Renal cortex interstitium (tissue), 11 donors: ENCODE results near the gene ANAPC13. TPM values are rescaled to one million over a fixed set of nuclear protein-coding genes. Genes with fewer than 3 reads are reported as not detected.
A peak's percentile ranks its signal among the peaks of the same experiment; 100 is the strongest.

Source experiments
- DNase-seq, 11 donors: peaks; one replicate each; pipeline ENCODE4 v3.0.0-alpha.2; 2013; ENCODE audit warnings: low read depth in 9 of 11, low spot score in 4 of 11; ENCODE audit errors: extremely low read depth in 1 of 11
- polyA plus RNA-seq, 3 donors: library from polyadenylated mRNA; unstranded; fragments of 120-200 nt; gene quantifications; one replicate each; pipeline ENCODE4 v1.2.1, GENCODE V29; 2013; ENCODE audit not compliant: insufficient read length in 3 of 3

ANAPC13 gene
- polyA plus RNA-seq, 3 donors, result 107 to 150 (median 114) TPM

DNA sequence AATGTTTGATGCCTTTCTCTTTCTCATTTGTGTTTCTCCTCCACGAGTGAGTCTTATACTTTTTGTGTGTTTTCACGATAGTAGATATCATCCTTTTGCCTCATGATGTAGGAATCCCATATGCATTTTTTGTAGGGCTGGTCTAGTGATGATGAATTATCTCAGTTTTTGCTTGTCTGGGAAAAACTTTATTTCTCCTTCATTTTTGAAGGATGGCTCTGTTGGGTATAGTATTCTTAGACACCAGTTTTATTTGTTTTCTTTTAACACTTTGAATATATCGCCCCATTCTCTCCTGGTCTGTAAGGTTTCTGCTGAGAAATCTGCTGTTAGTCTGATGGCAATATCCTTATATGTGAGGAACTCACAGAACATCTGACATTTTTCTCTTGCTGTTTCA, 18.3 kb upstream of the ANAPC13 start:
- DNase-seq, result no peak

DNA sequence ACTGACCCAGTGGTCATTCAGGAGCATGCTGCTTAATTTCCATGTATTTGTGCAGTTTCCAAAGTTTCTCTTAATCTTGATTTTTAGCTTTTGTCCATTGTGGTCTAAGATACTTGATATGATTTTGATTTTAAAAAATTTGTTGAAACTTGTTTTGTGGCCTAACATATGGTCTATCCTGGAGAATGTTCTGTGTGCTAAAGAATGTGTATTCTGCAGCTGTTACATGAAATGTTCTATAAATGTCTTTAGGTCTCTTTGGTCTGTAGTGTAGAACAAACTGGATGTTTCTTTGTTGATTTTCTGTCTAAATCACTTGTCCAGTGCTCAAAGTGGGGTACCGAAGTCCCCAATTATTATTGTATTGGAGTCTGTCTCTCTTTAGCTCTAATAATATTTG, 17.5 kb upstream of the ANAPC13 start:
- no peak for DNase-seq

DNA sequence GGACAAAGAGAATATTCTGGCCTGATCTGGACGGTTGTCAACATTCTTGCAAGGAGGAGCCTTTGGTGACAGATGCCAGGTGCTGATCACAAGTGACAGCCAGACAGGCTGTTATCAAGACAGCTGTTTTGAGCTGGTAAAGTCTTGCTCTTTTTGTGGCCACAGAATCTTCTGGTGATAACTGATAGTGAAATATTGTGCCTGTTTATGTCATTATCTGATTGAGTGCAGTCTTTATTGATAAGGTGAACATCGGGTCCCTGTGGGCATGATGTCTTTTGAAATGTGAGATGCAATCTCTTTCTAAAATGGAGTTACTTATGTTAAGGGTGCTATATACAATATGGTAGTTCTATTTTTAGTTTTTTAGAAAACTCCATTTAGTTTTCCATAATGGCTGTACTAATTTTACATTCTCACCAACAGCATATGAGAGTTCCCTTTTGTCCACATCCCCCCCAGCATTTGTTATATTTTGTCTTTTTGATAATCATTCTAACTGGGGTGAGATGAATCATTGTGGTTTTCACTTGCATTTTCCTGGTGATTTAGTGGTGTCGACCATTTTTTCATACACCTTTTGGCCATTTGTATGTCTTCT, 10.8 kb upstream of the ANAPC13 start:
- DNase-seq, result no peak

DNA sequence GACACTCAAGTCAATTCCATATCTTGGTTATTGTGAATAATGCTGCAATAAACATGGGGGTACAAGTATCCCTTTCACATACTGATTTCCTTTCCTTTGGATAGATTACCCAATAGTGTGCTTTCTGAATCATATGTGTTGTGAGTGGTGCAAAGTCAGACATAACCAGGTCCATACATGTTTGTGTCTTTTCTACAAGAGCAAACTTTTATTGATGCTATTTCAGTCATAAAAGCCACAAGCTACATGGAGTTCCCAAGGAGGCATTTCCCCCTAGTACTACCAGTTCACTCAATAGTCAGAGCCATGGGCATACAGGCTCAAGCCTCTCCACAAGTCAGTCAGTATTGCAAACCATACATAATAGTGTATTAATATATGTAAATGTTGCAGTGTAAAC, 10.2 kb upstream of the ANAPC13 start:
- DNase-seq, result no peak

DNA sequence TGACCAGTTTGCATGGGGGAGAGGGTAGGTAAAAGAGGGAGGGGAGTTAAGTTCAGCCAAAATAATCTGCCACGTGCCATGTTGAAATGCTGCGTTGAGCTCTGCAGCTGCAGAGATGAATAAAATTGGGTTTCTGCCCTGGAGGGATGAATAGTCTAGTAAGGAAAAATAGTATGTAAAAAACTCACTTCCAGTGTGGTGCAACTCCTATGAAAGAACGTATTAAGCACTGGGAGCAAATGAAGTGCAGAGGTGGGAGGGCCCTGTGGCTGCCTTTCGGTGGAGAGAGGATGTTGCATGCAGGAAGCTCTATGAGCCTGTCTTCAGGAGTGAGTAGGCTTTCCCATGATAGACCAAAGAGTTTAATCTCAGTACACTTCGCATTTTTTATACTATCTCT, 8.7 kb upstream of the ANAPC13 start:
- no peak for DNase-seq

DNA sequence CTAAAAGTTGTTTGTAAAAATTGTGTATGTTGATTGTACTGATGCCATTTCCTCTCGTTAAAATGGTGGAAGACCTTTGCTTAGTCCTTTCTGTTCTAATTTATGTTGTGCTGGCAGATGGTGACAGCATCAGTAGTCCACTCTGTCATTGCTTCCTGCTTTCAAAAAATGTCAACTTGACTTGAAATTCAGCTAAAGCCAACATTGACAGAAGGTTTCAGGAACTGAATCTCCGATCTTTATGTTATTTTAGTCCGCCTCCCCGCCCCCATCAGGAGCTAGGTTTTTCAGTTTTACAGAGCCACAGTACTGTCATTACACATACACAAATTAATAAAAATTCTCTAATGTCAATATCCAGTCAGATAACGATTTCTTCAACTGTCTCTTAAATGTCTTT, 1.6 kb upstream of the ANAPC13 start:
- DNase-seq, result no peak

DNA sequence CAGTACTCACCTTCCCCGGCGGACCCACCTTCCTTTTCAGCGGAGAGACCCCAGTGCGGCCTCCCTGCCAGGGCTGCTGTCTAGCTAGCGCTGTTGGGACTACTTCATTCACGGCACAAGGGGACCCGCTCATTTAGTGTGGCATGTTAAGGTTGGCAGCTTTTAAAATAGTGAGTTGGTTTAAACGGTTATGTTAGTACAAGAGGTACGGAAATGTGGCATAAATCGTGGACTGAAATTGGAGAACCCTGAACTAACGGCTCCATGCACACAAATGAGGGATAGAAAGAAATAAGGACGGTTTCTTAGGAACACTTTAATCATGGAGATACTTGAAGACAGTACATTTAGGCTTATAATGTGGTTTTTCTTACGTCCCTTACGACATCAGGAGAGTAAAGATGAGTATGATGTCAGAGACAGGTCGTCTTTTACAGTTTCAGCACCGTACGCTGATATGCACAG, 824 bp upstream of the ANAPC13 start:
- peak in 3 of 11 donors; percentile 15 to 35 (median 25) for DNase-seq

DNA sequence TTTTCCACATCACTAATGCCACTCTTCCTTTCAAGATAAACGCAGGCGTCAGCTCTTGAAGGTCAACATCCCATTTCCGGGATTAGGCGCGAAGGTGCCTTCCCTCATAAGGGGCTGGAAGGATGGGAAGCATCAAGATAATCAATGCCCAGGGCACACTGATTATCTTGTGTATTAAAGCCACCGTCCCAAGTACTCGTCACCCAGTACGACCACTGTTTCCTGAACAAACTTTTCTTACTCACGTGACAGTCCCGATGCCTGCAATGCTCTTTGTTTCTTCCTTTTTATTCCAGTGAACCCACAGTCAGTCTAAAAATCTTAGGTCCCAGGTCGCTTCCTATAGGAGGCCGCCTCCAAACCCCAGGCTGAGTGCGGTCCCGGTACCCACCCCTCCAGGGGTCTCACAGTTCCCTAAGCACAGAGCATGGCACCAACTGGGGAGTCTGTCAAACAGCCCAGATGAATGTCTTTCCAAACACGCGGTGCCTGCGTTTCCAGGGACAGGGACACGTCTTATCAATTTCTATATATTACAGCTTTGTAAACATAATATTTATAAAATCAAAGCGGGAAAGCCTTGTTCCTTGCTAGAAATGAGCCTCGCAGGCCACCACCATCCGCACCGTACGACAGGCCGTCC, 589 bp downstream of the ANAPC13 start:
- peak in 3 of 11 donors; percentile 24 to 85 (median 79) for DNase-seq

DNA sequence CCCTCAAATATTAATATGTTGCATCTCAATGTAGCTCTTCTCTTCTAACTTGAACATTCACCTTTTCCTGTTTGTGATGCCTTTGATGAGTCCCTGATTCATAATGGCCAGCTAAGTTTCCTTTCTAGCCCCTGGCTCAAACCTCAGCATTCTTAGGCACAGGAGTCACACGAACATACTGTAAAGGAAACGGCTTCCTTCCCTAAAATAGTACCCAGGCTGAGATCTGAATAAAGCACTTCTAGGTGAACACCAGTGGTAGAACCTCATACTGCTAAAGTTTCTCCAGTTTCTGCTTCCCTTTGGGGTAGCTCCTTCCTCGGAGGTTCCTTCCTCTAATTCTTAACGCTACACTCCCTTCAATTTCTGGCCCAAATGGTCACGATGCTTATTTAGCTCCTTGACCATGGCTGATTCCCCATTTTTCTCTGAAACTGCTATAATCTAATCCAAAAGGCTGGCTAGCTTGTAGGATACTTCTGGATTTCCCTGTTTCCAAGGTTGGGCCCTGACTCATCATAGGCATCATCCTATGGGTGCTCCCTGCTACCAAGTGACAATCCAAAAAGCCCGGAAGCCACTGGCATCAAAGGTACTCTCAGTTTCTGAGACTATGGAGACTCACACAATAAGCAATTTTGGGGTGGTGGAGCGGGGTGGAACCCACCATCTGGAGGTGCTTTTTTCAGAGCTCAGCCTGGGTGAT, 2.4 kb downstream of the ANAPC13 start:
- no peak for DNase-seq

DNA sequence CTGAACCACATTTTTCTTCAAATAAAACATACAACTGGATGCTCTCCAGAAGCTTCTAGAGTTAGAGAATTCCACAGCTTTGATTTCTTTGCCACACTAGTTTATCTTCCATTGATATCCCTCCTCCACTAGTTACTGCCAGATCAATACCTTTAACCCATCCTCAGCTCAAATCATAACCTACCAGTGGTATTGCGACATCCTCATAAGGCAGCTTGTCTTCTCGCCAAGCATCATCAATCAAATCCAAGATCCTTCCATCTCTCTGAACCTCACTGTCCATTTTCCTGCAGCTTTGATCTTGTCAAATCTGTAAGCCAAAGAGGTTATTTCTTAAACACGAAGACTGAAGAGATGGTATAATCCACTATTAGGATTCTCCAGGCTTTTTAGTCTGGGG, 3.2 kb downstream of the ANAPC13 start:
- no peak for DNase-seq

DNA sequence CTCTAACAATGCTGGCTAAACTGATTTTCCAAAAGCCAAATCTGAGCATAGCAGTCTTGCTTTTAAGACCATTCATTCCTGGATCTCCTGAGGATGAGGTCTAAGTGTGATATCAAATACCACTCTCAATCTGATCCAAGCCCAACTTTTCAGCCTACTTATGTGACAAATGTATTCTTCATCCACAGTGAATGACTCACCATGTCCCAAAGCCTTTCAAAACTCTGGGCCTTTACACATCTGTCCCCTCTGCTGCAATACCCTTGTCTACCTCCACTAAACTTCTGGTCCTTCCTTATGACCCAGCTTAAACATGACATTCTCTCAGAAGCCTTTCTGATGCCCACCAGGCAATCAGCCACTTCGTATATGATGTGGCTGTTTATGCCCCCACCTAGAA, 4.6 kb downstream of the ANAPC13 start:
- no peak for DNase-seq

DNA sequence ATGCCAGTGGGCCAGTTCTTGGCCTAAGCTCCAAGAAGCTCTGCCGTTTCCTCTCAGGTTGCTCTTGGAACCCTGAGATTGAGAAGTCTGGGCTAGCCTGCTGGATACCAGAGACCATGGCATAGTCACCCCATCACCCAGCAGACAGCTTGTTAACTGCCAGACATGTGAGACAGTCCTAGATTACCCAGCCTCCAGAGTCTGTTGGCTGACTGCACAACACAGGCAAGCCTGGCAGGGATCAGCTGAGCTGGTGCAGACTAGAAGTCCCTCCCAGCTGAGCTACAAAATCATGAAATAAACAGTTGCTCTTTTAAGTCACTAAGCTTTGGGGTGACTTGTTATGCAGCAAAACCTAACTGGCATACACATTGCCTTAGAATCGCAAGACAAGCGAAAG, 5.2 kb downstream of the ANAPC13 start:
- DNase-seq, result no peak

DNA sequence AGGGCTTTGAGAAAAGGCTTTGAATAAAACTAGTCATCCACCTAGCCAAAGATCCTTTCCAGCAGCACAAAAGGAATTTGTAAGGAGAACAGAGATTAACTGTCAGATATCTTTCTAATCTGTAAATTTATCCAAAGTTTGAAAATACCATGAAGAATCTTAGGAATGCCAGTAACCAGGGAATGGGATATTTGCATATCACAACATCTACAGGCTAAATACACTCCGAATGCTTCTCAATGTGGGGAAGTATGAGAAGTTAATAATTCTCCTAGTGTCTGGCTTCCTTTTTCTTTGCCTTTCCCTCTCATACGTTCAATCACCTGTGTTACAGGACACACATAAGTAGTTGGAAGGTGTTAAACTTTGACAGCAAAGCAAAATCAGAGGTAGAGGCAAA, 7.8 kb downstream of the ANAPC13 start:
- DNase-seq, result peak in 1 of 11 donors; percentile 46

DNA sequence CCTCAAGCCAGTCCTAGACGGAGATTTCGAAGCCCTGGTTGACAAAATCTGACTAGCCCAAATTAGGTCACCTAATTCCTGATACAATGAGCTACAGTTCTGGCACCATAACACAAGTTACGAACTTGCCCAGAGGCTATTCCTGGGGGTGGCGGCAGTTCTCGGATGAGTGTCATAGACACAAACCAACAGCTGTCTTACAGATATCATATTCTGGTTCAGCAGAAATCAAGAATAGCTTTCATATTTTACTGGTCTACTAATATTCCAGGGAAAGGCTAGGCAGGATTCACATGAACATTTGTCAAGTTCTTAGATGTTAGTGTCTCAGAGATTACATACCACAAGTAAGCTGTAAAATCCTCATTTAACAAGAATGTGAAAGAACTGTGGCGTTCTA, 8.8 kb downstream of the ANAPC13 start:
- DNase-seq, result no peak

DNA sequence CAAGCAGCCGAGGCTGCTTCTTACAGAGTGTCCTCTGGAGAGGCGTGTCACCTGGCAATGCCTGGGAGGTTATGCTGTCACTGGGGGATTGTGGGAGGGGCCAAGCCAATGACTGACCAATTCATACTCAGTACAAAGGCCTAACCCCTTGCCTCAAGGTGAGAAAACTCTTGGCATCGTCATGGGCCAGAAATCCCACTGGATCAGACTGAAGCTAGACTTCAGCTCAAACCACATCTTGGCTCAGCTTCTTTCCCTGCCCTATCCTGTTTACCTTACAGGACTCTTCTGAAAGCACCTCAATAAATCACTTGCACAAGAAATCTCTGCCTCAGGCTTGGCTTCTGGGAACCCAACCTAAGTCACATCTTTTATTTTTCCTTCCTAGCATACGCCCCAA, 9.5 kb downstream of the ANAPC13 start:
- no peak for DNase-seq

DNA sequence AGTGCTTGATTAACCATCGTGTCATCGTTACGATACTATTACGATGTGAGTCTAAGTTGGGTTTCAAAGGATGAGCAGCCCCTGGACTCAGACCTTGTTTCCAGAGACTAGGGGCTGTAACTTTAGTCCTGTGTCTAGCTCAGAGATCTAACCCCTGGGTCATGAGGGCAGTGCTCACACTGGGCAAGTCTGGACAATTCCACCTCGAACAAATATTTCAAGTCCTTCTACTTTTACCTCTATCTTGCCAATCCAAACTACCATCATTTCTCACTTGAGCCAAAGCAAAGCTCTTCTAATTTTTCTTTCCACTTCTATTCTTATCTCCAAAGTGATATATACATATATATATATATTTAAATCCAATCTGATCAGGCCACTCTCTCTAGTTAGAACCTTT, 10.8 kb downstream of the ANAPC13 start:
- no peak for DNase-seq

DNA sequence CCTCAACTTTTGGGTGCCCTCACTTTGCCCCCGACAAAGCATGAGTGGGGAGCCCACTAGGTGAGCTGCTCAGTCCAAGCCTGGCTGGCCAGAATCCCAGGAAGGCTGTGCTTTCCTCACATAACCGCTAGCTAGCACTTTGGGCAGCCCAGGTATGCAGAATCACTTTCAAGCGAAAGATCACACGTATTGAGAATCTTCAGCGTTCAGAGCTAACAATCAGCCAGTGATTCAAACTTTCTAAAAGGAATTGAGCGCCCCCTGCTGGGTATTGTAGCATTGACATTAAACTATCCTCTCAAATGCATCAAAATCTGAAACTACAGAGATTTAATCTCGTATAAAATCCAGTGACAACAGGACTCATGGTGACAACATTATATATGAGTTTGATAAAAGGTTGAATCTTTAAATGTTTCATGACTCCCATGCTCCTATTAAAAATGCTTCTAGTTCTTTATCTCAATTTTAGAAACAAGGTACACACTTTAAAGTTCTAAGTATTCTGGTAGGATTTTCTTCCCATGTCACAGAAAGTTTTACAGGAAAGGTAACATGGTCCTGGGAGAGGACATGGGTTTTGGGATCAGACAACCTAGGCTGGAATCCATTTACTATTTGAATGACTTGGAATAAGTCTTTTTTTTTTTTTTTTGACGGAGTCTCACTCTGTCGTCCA, 11.8 kb downstream of the ANAPC13 start:
- peak in 8 of 11 donors; percentile 64 to 89 (median 76) for DNase-seq

DNA sequence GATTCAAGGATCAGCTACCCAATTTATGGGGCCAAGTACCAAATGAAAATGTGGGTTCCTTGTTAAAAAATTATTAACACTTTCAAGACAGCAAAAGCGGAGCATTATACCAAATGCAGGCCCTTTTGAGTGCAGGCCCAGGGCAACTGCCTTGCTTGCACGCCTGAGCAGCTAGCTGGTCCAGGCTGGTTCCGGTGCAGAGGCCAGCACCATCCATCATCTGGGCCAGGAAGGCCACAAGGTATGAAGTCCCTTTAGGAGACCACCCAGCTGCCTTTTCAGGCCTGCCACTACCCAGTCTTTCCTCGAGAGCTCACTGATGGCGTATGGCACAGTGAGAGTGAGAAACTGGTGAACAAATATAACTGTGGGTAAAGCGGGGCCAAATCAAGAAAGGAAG, 13.0 kb downstream of the ANAPC13 start:
- no peak for DNase-seq

DNA sequence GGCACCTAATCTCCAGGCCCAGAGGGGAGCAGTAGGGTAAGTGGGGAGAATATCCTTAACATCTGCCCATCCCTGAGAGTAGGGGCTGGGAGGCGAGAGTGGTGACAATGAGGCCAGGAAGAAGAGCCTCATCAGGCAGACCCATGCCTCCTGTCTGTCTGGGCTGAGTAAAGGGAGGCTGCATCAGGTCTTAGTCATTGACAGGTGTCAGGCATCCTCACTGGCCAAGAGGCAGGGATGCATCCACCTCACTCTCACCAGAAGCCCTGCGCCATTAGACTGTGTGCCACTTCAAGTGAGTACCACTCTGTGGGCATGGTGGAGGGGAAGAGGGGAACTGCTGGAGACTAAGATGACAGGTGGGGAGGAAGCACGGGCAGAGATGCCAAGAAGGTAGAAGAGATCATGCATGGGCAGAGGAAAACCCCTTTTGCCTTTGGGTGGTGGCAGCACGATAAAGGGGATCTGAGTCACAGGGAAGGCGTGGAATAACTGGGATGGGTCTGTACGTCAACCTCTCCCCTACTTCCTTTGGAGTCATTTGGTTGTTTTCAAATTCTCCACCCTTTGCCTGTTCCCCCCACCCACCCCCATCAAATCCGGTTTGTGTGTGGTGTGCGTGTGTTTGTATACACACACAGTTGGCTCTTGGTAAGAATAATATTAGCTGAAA, 14.1 kb downstream of the ANAPC13 start:
- no peak for DNase-seq
